ENCODE data around the gene WWOX. TPM values are rescaled to one million over a fixed set of nuclear protein-coding genes. Genes with fewer than 3 reads are reported as not detected.

Gene WWOX
- total and polyA plus RNA-seq, 2 of the 8 experiments (the other 6 are each of a cell fraction or from before 2014, with no cell fraction given), result 5.4 to 16.7 TPM

GRCh38 chr16:78155791-78156345, 56.4 kb downstream of the WWOX start:
- Histone ChIP-seq H3K9me3 (ENCODE audit: insufficient read depth in 2 of 2, low read depth in 1 of 2, low read length in 1 of 2) (no peaks in the 10 kb centered on the region), H3K79me1 (ENCODE audit: low read depth, low read length) (no peaks in the 10 kb centered on the region), H3K79me2 (ENCODE audit: control insufficient read depth in 1 of 2, insufficient read depth in 2 of 2, low read length in 2 of 2) (no peaks in the 10 kb centered on the region), H2BK120ac (replicated peaks; ENCODE audit: low read depth, low read length) (no peak overlapping the region), H2AFZ (ENCODE audit: low read length) (no peak overlapping the region), H2AK5ac (ENCODE audit: low read depth, low read length) (no peak overlapping the region), H3K4me1 (replicated peaks in 1 of 4; ENCODE audit: control insufficient read depth in 3 of 4, insufficient read depth in 4 of 4, low read length in 3 of 4) (no peaks in the 10 kb centered on the region), H3K36me3 (ENCODE audit: control insufficient read depth in 2 of 4, insufficient read depth in 4 of 4, low read length in 3 of 4) (no peaks in the 10 kb centered on the region), H3K14ac (ENCODE audit: insufficient read length) (no peak overlapping the region), H4K5ac (ENCODE audit: insufficient read length, low read depth, low read length) (no peak overlapping the region), H3K4me2 (ENCODE audit: insufficient read depth in 1 of 2, low read depth in 2 of 2, low read length in 2 of 2) (no peak overlapping the region), H3K4ac (replicated peaks; ENCODE audit: insufficient read length, low read depth, low read length) (no peak overlapping the region), H3K4me3 (ENCODE audit: extremely low read depth in 1 of 4, insufficient read depth in 2 of 4, low read depth in 3 of 4, low read length in 4 of 4) (no peak overlapping the region), H3K27me3 (replicated peaks in 1 of 4; ENCODE audit: control insufficient read depth in 3 of 4, extremely low read depth in 1 of 4, insufficient read depth in 3 of 4, low read length in 3 of 4) (no peaks in the 10 kb centered on the region), H3K56ac (replicated peaks; ENCODE audit: insufficient read length, low read depth, low read length) (no peak overlapping the region), H3K9ac (replicated peaks in 1 of 4; ENCODE audit: extremely low read depth in 1 of 4, low read depth in 3 of 4, low read length in 3 of 4) (no peak overlapping the region), H4K8ac (ENCODE audit: extremely low read depth, insufficient read depth, low read length) (no peak overlapping the region), H3K27ac (ENCODE audit: low read depth, low read length) (no peak overlapping the region), H2BK15ac (ENCODE audit: low read length) (no peak overlapping the region), H2BK5ac (ENCODE audit: low read depth, low read length) (no peak overlapping the region), H3K23ac (ENCODE audit: insufficient read length) (no peak overlapping the region), H4K20me1 (replicated peaks in 1 of 2; ENCODE audit: control insufficient read depth in 1 of 2, insufficient read depth in 2 of 2, low read length in 2 of 2) (no peaks in the 10 kb centered on the region), H2BK12ac (ENCODE audit: low read depth, low read length) (no peak overlapping the region), H4K91ac (replicated peaks; ENCODE audit: insufficient read length, low read length) (no peak overlapping the region), H3K18ac (ENCODE audit: extremely low read depth, low read length) (no peak overlapping the region), H2BK20ac (ENCODE audit: low read length) (no peak overlapping the region), H3K23me2 (ENCODE audit: low read depth, low read length) (no peaks in the 10 kb centered on the region)
- FAIRE-seq (no peak), DNase-seq (ENCODE audit: low read depth in 1 of 2, low spot score in 2 of 2) (no peak)
- TF ChIP-seq SAP30 (IDR thresholded peaks at IDR 0.05; ENCODE audit: insufficient read depth, insufficient replicate concordance, low read length), result no peak
- no peak for TF ChIP-seq SRF (IDR thresholded peaks at IDR 0.05; ENCODE audit: low read depth, low read length)
- TF ChIP-seq ZNF274 (IDR thresholded peaks at IDR 0.05; ENCODE audit: borderline replicate concordance, extremely low read depth, low read length), result no peak
- POLR2A ChIA-PET (ENCODE audit: partially characterized antibody), result no interaction called here
- 76% methylated on average over 7 of the region's 7 CpGs; no CpG with 5 or more reads in 1 of the 2 experiments for WGBS, 2 experiments (ENCODE audit: extremely low coverage in 1 of 2, insufficient coverage in 1 of 2, insufficient read length in 1 of 2, insufficient replicate concordance in 2 of 2, low coverage in 1 of 2, low lambda C conversion rate in 2 of 2, missing lambda C conversion rate in 1 of 2)
- CTCF ChIA-PET (ENCODE audit: partially characterized antibody), result interaction anchor here (0.7 to 2.2 kb wide), 2 partner anchors 79 to 331 kb away, joined by 3 to 6 read pairs; no protein-coding TSS in a partner anchor

Measured in H1 (cell line).